GM19467 (cell line): ENCODE data around the gene USP48.

Experiments
- ATAC-seq: cut with Tn5 transposase; IDR thresholded peaks from one replicate; pipeline ENCODE4 v1.9.1; 2021; ENCODE audit warnings: mild to moderate bottlenecking, moderate library complexity; ENCODE audit not compliant: unreplicated experiment

USP48 gene

GRCh38 chr1:21659099-21659923 is 123.6 kb downstream of the USP48 start:
- peak; percentile 46 for ATAC-seq

- no peak for ATAC-seq
These were observed 125.3 kb downstream of the USP48 start for GRCh38 chr1:21657456-21658190.

- no peak for ATAC-seq
These were observed 127.2 kb downstream of the USP48 start for GRCh38 chr1:21655748-21656147.

GRCh38 chr1:21655259-21655658 is 127.7 kb downstream of the USP48 start:
- ATAC-seq = no peak

- ATAC-seq = no peak
These were observed 128.7 kb downstream of the USP48 start for GRCh38 chr1:21654209-21654608.

- no peak for ATAC-seq
These were observed 129.2 kb downstream of the USP48 start for GRCh38 chr1:21653744-21654100.

GRCh38 chr1:21652937-21653743 is 129.8 kb downstream of the USP48 start:
- ATAC-seq = no peak

- ATAC-seq = no peak
These were observed 130.6 kb downstream of the USP48 start for GRCh38 chr1:21652101-21652936.

- no peak for ATAC-seq
These were observed 131.5 kb downstream of the USP48 start for GRCh38 chr1:21651214-21652042.

- ATAC-seq = no peak
These were observed 132.5 kb downstream of the USP48 start for GRCh38 chr1:21650400-21650799.

GRCh38 chr1:21649315-21649714 is 133.6 kb downstream of the USP48 start:
- ATAC-seq = no peak

GRCh38 chr1:21648791-21649190 is 134.2 kb downstream of the USP48 start:
- ATAC-seq = no peak

- ATAC-seq = no peak
These were observed 134.6 kb downstream of the USP48 start for GRCh38 chr1:21648352-21648730.

GRCh38 chr1:21647431-21648351 is 135.3 kb downstream of the USP48 start:
- no peak for ATAC-seq

- no peak for ATAC-seq
These were observed 137.4 kb downstream of the USP48 start for GRCh38 chr1:21645550-21645949.

GRCh38 chr1:21644906-21645305 is 138.0 kb downstream of the USP48 start:
- ATAC-seq = no peak

GRCh38 chr1:21644348-21644747 is 138.6 kb downstream of the USP48 start:
- no peak for ATAC-seq

GRCh38 chr1:21643624-21644023 is 139.3 kb downstream of the USP48 start:
- no peak for ATAC-seq
